Cortex of kidney (tissue), 1 donor: Measurements from ENCODE around the gene CYFIP2.

Source experiments
- DNase-seq: peaks from one replicate; lab custom pipeline; 2025; lab: John Stamatoyannopoulos, UW

The CYFIP2 gene

GRCh38 chr5:157258450-157258849 lies 7.5 kb upstream of the CYFIP2 start:
- no peak for DNase-seq

GRCh38 chr5:157259699-157260098 lies 6.2 kb upstream of the CYFIP2 start:
- no peak for DNase-seq

DNA sequence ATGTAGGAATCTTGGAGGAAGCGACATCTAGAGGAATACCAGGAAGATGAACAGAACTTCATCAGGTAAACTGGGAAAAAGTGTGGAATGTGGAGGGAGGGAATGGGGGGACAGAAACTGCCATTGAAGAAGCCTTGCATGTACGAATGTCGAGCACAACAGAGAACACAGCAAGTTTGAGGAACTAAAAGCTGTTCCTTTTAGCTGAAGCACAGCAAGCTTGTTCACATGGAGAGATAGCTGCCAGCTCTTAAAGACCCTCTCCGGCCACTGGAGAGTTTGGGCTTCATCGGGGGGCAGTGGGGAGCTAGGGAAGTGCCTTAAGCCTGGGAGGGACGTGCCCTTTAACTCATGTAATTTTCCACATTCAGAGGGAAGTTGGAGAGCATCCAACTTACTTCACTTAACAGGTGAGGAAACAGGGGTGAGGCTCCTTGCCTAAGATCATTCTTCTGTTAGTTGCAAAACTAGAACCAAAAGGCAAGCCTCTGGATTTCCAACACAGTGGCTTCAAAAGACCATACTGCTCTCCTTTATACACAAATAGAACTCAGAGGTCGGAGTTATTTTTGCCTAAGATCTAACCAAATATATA lies 2.3 kb upstream of the CYFIP2 start:
- DNase-seq: no peak

GRCh38 chr5:157266286-157267007 lies 524 bp downstream of the CYFIP2 start:
- no peak for DNase-seq

- DNase-seq: no peak
These were observed 1.1 kb downstream of the CYFIP2 start for GRCh38 chr5:157267025-157267424.

DNA sequence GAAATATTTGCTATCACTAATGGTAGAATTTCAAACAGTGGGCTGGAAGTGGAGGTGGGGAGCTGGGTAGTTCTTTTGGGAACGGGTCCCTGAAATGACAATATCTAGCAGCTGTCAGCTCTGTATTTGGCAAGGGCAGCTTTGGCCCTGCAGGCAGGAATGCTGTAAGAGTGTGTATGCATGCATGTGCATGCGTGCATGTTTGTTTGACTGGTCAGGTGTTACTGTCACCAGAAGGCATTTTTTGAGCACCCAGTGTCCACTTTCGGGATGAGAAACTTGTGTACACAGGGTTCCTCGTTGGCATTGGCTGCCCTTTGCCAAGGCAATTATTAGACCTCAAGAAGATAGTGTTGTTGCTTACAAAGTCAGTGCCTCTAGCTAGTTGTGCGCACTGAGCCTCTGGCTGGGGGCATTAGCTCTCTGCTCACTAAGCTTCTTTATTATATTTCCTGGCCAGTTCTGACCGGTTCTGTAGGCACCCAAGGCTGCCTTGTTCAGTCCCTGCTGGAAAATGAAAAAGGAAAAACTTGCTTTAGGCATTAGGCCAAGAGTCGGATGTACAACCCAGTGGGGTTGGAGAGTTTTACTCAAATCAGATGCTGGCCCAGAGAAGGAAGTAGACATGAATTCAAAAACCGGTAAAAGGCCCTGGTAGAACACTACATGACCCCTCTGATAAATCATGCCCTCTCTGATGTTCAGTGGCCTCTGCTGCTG lies 2.0 kb downstream of the CYFIP2 start:
- DNase-seq: no peak

DNA sequence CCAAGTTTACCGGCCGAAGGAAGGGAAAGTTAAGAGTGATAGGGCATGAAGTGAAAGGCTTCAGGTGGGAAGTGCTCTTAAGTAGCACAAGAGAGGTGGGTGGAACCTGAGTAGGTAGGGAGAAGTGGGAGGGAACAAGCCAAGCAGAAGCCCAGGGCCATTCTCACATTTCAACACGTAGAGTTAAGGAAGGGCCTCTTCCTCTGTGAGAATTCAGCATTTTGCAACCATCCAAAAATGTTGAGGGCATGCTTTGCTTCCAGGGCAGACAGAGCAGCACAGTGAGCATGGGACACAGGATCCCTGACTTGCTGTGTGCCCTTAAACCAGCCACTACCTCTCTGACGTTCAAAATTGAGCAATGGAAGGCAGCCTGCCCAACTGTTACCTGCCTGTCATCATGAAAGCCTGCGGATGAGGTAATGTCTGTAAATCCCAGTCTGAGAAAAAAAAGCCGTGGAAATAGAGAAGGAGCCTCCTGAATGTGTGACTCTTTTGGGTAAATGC lies 3.3 kb downstream of the CYFIP2 start:
- no peak for DNase-seq

DNA sequence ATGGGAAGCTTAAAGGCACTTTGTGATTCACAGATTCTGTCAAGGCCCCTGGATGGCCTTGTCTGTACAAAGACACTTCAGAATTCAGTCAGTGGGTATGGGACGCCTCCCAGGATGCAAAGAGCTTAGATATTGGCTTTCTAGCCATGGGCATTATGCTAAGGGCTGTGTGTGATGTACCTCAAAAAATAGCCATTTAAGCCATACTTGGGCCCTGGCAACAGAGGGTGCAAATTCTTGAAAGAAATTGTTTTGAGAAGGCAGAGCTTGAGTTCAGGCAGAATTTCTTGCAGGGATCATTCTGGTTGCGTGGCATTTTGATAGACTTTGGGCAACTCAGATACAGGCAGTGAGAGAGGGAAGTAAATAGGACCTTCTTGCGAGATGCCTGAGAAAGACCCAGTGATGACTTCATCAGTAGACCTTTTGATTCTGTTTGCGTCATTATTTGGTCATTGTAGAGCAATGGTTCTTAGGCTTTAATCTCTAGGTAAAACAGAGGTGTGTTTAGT lies 3.9 kb downstream of the CYFIP2 start:
- DNase-seq: no peak

DNA sequence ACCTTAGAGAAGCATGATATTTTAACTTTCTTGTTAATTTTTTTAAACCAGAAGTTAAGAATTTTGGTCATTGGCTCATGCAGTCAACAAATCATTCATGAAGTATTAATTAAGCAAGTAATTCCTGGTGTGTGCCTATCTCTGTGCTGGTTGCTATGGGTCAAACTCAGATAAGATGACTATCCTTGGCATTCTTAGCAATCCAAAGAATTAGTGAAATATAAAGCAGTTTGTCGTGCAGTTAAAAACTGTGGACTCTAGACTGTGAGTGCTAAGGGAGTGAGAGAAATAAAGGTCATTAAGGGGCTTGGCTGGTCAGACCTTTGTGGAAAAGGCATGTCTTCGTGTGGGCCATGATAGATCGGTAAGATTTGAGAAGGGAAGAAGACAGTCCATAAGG lies 4.8 kb downstream of the CYFIP2 start:
- no peak for DNase-seq

GRCh38 chr5:157271740-157272271 lies 5.9 kb downstream of the CYFIP2 start:
- DNase-seq: no peak

DNA sequence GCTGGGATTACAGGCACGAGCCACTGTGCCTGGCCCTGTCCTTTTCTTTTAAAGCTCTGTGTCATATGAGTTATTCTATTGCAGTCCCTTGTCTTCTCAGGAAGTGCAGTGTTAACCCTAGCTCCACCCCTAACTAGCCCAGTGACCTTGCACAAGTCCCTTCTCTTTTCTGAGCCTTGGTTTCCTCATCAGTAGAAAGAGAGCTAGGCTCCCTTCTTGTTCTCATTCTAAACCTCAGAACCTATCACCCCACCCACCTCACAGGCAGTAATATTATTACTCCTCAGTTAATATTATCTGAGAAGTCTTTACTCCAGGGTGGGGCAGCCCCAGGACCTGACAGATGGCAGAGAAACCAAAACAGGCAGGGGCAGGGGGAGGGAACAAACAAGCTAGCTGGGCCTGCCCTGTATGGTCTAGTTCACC lies 7.2 kb downstream of the CYFIP2 start:
- DNase-seq: no peak

- no peak for DNase-seq
These were observed 9.5 kb downstream of the CYFIP2 start for GRCh38 chr5:157275403-157275802.

GRCh38 chr5:157278319-157279037 lies 12.6 kb downstream of the CYFIP2 start:
- no peak for DNase-seq

GRCh38 chr5:157279605-157280239 lies 13.8 kb downstream of the CYFIP2 start:
- no peak for DNase-seq

GRCh38 chr5:157280927-157281326 lies 15.0 kb downstream of the CYFIP2 start:
- no peak for DNase-seq

GRCh38 chr5:157282150-157282549 lies 16.2 kb downstream of the CYFIP2 start:
- DNase-seq: no peak

GRCh38 chr5:157283434-157283833 lies 17.5 kb downstream of the CYFIP2 start:
- DNase-seq: no peak

- no peak for DNase-seq
These were observed 18.7 kb downstream of the CYFIP2 start for GRCh38 chr5:157284458-157285212.

GRCh38 chr5:157285310-157286035 lies 19.6 kb downstream of the CYFIP2 start:
- DNase-seq: no peak

DNA sequence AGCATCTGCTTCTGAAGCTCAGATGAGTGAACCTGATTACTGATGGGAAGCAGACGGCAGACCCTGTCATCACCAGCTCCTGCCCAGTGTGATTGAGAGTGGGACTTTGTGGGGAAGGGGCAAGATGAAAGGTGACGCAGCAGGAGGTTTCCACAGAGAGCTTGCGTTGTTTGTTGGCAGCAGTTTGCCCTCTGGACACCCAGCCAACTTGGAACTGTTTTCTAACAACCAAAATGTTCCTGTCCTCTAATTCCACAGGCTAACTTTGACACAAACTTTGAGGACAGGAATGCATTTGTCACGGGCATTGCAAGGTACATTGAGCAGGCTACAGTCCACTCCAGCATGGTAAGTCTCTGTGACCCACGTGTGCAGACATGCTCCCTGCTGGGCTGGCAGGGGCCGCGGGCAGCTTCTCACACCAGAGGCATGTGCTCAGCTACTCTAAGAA lies 20.9 kb downstream of the CYFIP2 start:
- no peak for DNase-seq
